Measurements from ENCODE around the gene ALK.

DNA sequence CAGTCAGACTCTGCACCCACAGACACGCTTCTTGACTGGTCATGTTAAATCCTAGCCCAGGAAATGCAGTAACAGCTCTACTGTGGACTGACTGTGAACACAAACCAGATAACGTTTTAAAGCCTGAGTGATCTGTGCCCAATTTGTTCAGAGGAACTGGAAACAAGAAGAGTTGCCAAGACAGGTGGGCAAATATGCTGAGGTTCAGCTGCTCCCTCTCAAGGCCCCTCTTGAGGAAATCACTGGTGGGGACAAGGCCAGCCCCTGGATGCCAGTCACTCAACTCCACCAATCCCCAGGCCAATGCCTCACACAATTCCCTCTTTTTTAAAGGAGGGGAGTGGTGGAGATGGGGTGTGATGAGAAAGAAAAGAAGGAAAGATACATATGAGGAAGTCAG, 261.2 kb downstream of the ALK start:
- TF ChIP-seq SUZ12 (IDR thresholded peaks at IDR 0.05; ENCODE audit: extremely low read depth, insufficient read depth, insufficient read length), result no peak
- no peak for TF ChIP-seq ZNF274 (IDR thresholded peaks at IDR 0.05; ENCODE audit: low read depth, low read length)

Data from NT2/D1 (cell line).